IMR-90 (cell line): Measurements from ENCODE around the gene TUBA3C. TPM values are rescaled to one million over a fixed set of nuclear protein-coding genes. Genes with fewer than 3 reads are reported as not detected.

ENCODE experiments used
- ATAC-seq: fragments of 200-7000 bp; cut with Tn5 transposase; 2 replicates; pipeline ENCODE4 v1.9.1; 2020; ENCODE audit warnings: low read depth, mild to moderate bottlenecking, moderate library complexity
- BruUV-seq: library from RNA; stranded (reverse); fragments of 400-500 nt; replicated peaks from 2 replicates; lab custom pipeline; 2021; lab: Mats Ljungman, UMichigan
- CTCF ChIA-PET: fragments of 300-600 bp; formaldehyde crosslinking; extraction: SDS; loops from one replicate; lab custom pipeline; 2021; ENCODE audit warnings: antibody characterized with exemption; lab: Yijun Ruan, JAX
- POLR2A ChIA-PET: fragments of 300-600 bp; sonication (Branson Sonifier 250); formaldehyde crosslinking; loops from one replicate; lab custom pipeline; 2022; ENCODE audit warnings: antibody characterized with exemption; ENCODE audit not compliant: unreplicated experiment; lab: Charles Lee
- DNase-seq: peaks from one replicate; pipeline ENCODE4 v3.0.0; 2013
- H2AFZ ChIP-seq: replicated peaks from 2 replicates; pipeline ENCODE3; 2013; ENCODE audit warnings: low read length, mild to moderate bottlenecking; ENCODE audit not compliant: poor library complexity
- H2AK5ac ChIP-seq: 2 replicates; pipeline ENCODE4 v1.6.1; 2013; ENCODE audit warnings: low read depth, low read length, inconsistent platforms
- H2AK9ac ChIP-seq: replicated peaks from 2 replicates; pipeline ENCODE3; 2013; ENCODE audit warnings: mild to moderate bottlenecking, low read depth, low read length, moderate library complexity; ENCODE audit not compliant: poor library complexity
- H2BK120ac ChIP-seq: 2 replicates; pipeline ENCODE4 v1.6.1; 2013; ENCODE audit warnings: low read depth, low read length, inconsistent platforms
- H2BK15ac ChIP-seq: 3 replicates; pipeline ENCODE4 v1.6.1; 2013; ENCODE audit warnings: low read depth, low read length, inconsistent platforms
- H2BK20ac ChIP-seq: 2 replicates; pipeline ENCODE4 v1.6.1; 2013; ENCODE audit warnings: low read depth, mild to moderate bottlenecking, inconsistent platforms, low read length, moderate library complexity
- H2BK5ac ChIP-seq: 2 replicates; pipeline ENCODE4 v1.6.1; 2013; ENCODE audit warnings: mild to moderate bottlenecking, low read depth, low read length, inconsistent platforms; ENCODE audit not compliant: poor library complexity, severe bottlenecking
- H3K14ac ChIP-seq: replicated peaks from 2 replicates; pipeline ENCODE4 v1.6.1; 2013; ENCODE audit warnings: low read depth, low read length, inconsistent platforms
- H3K18ac ChIP-seq: 2 replicates; pipeline ENCODE4 v1.6.1; 2013; ENCODE audit warnings: low read depth, low read length, control low read depth
- H3K23ac ChIP-seq: 2 replicates; pipeline ENCODE4 v1.6.1; 2013; ENCODE audit warnings: low read depth, low read length, inconsistent platforms
- H3K27ac ChIP-seq: 2 replicates; pipeline ENCODE4 v1.5.1; 2013; ENCODE audit warnings: mild to moderate bottlenecking, control low read depth, low read length; ENCODE audit not compliant: insufficient read depth
- H3K27me3 ChIP-seq: 2 replicates; pipeline ENCODE4 v1.6.1; 2013; ENCODE audit warnings: low read length; ENCODE audit not compliant: control insufficient read depth, insufficient read depth
- H3K36me3 ChIP-seq: 2 replicates; pipeline ENCODE4 v1.6.1; 2013; ENCODE audit warnings: low read length, mixed read lengths; ENCODE audit not compliant: control insufficient read depth, insufficient read depth
- H3K4ac ChIP-seq: 2 replicates; pipeline ENCODE4 v1.6.1; 2013; ENCODE audit warnings: low read depth, low read length, inconsistent platforms
- H3K4me1 ChIP-seq: 2 replicates; pipeline ENCODE4 v1.6.1; 2013; ENCODE audit warnings: low read length, mixed read lengths; ENCODE audit not compliant: control insufficient read depth, insufficient read depth
- H3K4me2 ChIP-seq: 2 replicates; pipeline ENCODE4 v1.6.1; 2013; ENCODE audit warnings: low read depth, mild to moderate bottlenecking, control low read depth, low read length, moderate library complexity
- H3K4me3 ChIP-seq: 2 replicates; pipeline ENCODE4 v1.5.1; 2013; ENCODE audit warnings: low read depth, mild to moderate bottlenecking, control low read depth, low read length, moderate library complexity; ENCODE audit not compliant: insufficient read depth
- H3K56ac ChIP-seq: 2 replicates; pipeline ENCODE4 v1.6.1; 2013; ENCODE audit warnings: low read length, inconsistent platforms; ENCODE audit not compliant: insufficient read depth; ENCODE audit errors: extremely low read depth
- H3K79me1 ChIP-seq, 2 experiments: 2 replicates each; pipeline ENCODE4 v1.6.1; 2013; ENCODE audit warnings: low read length in 2 of 2, inconsistent platforms in 1 of 2, low read depth in 1 of 2
- H3K9ac ChIP-seq: 2 replicates; pipeline ENCODE4 v1.6.1; 2013; ENCODE audit warnings: low read depth, low read length, control low read depth
- H3K9me1 ChIP-seq: 2 replicates; pipeline ENCODE4 v1.6.1; 2013; ENCODE audit warnings: low read length, inconsistent platforms; ENCODE audit not compliant: insufficient read depth
- H3K9me3 ChIP-seq: 2 replicates; pipeline ENCODE4 v1.6.1; 2013; ENCODE audit warnings: low read length; ENCODE audit not compliant: control insufficient read depth, insufficient read depth
- H4K20me1 ChIP-seq: 2 replicates; pipeline ENCODE4 v1.6.1; 2013; ENCODE audit warnings: low read length, inconsistent platforms; ENCODE audit not compliant: insufficient read depth
- H4K5ac ChIP-seq: 2 replicates; pipeline ENCODE4 v1.6.1; 2013; ENCODE audit warnings: mild to moderate bottlenecking, low read depth, low read length, control low read depth
- H4K8ac ChIP-seq, 2 experiments: 2 replicates each; pipeline ENCODE4 v1.6.1; 2013; ENCODE audit warnings: low read depth in 2 of 2, low read length in 2 of 2, control low read depth in 1 of 2, inconsistent platforms in 1 of 2
- H4K91ac ChIP-seq: 2 replicates; pipeline ENCODE4 v1.6.1; 2013; ENCODE audit warnings: low read depth, low read length, inconsistent platforms; ENCODE audit not compliant: insufficient read depth
- BHLHE40 ChIP-seq: fragments of 150-350 bp; IDR thresholded peaks from 2 replicates; pipeline ENCODE4 v1.6.1; 2016; ENCODE audit warnings: mild to moderate bottlenecking, low read depth, low read length
- CHD1 ChIP-seq: IDR thresholded peaks from 2 replicates; pipeline ENCODE4 v1.6.1; 2012; ENCODE audit warnings: low read depth, low read length, improper control_type of control experiment
- FOS ChIP-seq: fragments of 150-350 bp; IDR thresholded peaks from 2 replicates; pipeline ENCODE4 v1.6.1; 2016; ENCODE audit warnings: low read depth, low read length
- MAFK ChIP-seq: IDR thresholded peaks from 2 replicates; pipeline ENCODE4 v1.6.1; 2012; ENCODE audit warnings: low read depth, low read length, improper control_type of control experiment
- MAZ ChIP-seq: IDR thresholded peaks from 2 replicates; pipeline ENCODE4 v1.6.1; 2012; ENCODE audit warnings: low read depth, mild to moderate bottlenecking, low read length, improper control_type of control experiment, moderate library complexity, borderline replicate concordance
- POLR2A ChIP-seq: IDR thresholded peaks from 2 replicates; pipeline ENCODE4 v1.6.1; 2012; ENCODE audit warnings: mild to moderate bottlenecking, low read depth, low read length
- RAD21 ChIP-seq: IDR thresholded peaks from 2 replicates; pipeline ENCODE4 v1.6.1; 2012; ENCODE audit warnings: low read length, improper control_type of control experiment
- RCOR1 ChIP-seq: IDR thresholded peaks from 2 replicates; pipeline ENCODE4 v1.6.1; 2012; ENCODE audit warnings: mild to moderate bottlenecking, low read length, improper control_type of control experiment; ENCODE audit not compliant: insufficient replicate concordance
- RFX5 ChIP-seq: IDR thresholded peaks from 2 replicates; pipeline ENCODE4 v1.8.0; 2012; ENCODE audit warnings: low read depth, mild to moderate bottlenecking, low read length, moderate library complexity
- SMC3 ChIP-seq: fragments of 150-350 bp; IDR thresholded peaks from 2 replicates; pipeline ENCODE4 v1.6.1; 2016; ENCODE audit warnings: low read depth, mild to moderate bottlenecking, antibody characterized with exemption, low read length, moderate library complexity
- WGBS, 2 experiments: methylation state at CpG; one replicate each; pipeline versions ENCODE4 v1.1.5 to v1.1.7; 2013; ENCODE audit warnings: missing lambda C conversion rate in 2 of 2; ENCODE audit not compliant: insufficient read length in 1 of 2; ENCODE audit errors: extremely low coverage in 2 of 2; 5-methylcytosine and 5-hydroxymethylcytosine counted together
- dilution Hi-C: fragments of 300-500 bp; cut with HindIII; formaldehyde crosslinking; loops from one replicate; pipeline ENCODE4 v1.14.3; 2018; ENCODE audit warnings: low sequenced_read_pairs; ENCODE audit not compliant: unreplicated experiment
- in situ Hi-C: fragments of 300-500 bp; cut with MboI; formaldehyde crosslinking; loops from 3 replicates; pipeline ENCODE4 v1.14.3; 2019; ENCODE audit warnings: low sequenced_read_pairs, inconsistent platforms, mixed read lengths
- intact Hi-C: fragments of 100-400 bp; cut with micrococcal nuclease; formaldehyde crosslinking; loops from 2 replicates; pipeline ENCODE4 v1.10.0; 2022
- polyA plus RNA-seq, 3 experiments: library from polyadenylated mRNA; depleted of rRNA; stranded (reverse); fragments of >200 nt; gene quantifications; 2 replicates each; pipeline ENCODE4 v1.2.3, GENCODE V29; 2012; ENCODE audit warnings: low replicate concordance in 1 of 3
- total RNA-seq: library from RNA; depleted of rRNA; stranded (reverse); fragments of >200 nt; gene quantifications from 2 replicates; pipeline ENCODE4 v1.2.3, GENCODE V29; 2012
- TF ChIP-seq, protein P1 (sequence below): fragments of 150-350 bp; IDR thresholded peaks from 2 replicates; pipeline ENCODE4 v1.6.1; 2016; ENCODE audit warnings: low read depth, mild to moderate bottlenecking, low read length, moderate library complexity, borderline replicate concordance

TUBA3C gene
- total and polyA plus RNA-seq, 2 of the 4 experiments (the other 2 are of a cell fraction), result not detected

DNA sequence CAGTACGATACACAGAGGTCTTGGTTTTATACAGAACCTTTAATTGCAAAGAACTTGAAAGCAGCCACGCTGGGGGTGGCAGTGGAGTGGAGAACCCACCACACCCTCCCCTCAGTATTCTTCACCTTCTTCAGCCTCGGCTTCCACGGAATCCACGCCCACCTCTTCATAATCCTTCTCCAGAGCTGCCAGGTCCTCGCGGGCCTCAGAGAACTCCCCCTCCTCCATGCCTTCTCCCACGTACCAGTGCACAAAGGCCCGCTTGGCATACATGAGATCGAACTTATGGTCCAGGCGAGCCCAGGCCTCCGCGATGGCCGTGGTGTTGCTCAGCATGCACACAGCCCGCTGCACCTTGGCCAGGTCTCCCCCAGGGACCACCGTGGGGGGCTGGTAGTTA lies 7.9 kb downstream of the TUBA3C start:
- Histone ChIP-seq H2BK15ac (no peak overlapping the region), H3K79me1 (no peaks in the 10 kb centered on the region), H3K9me1 (no peaks in the 10 kb centered on the region), H3K56ac (no peak overlapping the region), H3K4me3 (no peak overlapping the region), H2AK9ac (no peak overlapping the region), H3K4me2 (no peak overlapping the region), H3K36me3 (no peaks in the 10 kb centered on the region), H3K23ac (no peak overlapping the region), H4K8ac (no peak overlapping the region), H2AK5ac (no peak overlapping the region), H3K14ac (no peak overlapping the region), H2BK20ac (no peak overlapping the region), H3K27me3 (no peaks in the 10 kb centered on the region), H3K9ac (no peak overlapping the region), H3K27ac (no peak overlapping the region), H3K4me1 (no peaks in the 10 kb centered on the region), H3K4ac (no peak overlapping the region), H3K18ac (no peak overlapping the region), H4K91ac (no peak overlapping the region), H2AFZ (no peak overlapping the region), H4K20me1 (no peaks in the 10 kb centered on the region), H3K9me3 (peaks cover 42% of the 10 kb centered on the region), H2BK5ac (no peak overlapping the region), H2BK120ac (no peak overlapping the region), H4K5ac (no peak overlapping the region)
- TF ChIP-seq FOS (no peak), MAFK (no peak), BHLHE40 (no peak), RFX5 (no peak), SMC3 (no peak), RAD21 (no peak), RCOR1 (no peak), POLR2A (no peak), CHD1 (no peak), MAZ (no peak)
- TF ChIP-seq, protein P1, sequence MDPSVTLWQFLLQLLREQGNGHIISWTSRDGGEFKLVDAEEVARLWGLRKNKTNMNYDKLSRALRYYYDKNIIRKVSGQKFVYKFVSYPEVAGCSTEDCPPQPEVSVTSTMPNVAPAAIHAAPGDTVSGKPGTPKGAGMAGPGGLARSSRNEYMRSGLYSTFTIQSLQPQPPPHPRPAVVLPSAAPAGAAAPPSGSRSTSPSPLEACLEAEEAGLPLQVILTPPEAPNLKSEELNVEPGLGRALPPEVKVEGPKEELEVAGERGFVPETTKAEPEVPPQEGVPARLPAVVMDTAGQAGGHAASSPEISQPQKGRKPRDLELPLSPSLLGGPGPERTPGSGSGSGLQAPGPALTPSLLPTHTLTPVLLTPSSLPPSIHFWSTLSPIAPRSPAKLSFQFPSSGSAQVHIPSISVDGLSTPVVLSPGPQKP, result no peak
- BruUV-seq, result no TSS peak
- intact Hi-C loops, result no loop called here
- DNase-seq (no peak), ATAC-seq (no peak)
- CTCF ChIA-PET, result no interaction called here
- POLR2A ChIA-PET, result no interaction called here
- in situ Hi-C loops, result no loop called here
- 67% methylated on average over 5 of the region's 16 CpGs; no CpG with 5 or more reads in 1 of the 2 experiments for WGBS, 2 experiments
- dilution Hi-C loops, result no loop called here
